ENCODE measurements around the gene MAGEA4.

DNA sequence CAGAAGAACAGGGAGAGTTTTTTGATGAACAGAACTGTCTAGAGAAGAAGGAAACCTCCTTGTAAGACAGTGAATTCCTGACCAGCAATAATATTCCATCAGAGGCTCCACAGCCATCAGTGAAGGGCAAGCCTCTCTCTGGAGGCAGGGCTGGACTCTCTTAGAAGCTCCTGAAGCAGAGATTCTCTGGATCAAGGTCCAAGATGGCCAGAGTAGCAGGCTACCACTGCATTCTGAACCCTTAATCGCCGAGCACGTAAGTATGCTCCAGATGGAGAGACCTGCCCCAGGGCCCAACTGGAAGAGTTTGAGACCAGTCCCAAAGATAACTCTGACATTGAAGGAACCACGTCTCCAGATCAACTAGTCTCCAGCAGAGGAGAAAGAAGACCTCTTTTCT is 45.4 kb downstream of the MAGEA4 start:
- TF ChIP-seq, protein P1, sequence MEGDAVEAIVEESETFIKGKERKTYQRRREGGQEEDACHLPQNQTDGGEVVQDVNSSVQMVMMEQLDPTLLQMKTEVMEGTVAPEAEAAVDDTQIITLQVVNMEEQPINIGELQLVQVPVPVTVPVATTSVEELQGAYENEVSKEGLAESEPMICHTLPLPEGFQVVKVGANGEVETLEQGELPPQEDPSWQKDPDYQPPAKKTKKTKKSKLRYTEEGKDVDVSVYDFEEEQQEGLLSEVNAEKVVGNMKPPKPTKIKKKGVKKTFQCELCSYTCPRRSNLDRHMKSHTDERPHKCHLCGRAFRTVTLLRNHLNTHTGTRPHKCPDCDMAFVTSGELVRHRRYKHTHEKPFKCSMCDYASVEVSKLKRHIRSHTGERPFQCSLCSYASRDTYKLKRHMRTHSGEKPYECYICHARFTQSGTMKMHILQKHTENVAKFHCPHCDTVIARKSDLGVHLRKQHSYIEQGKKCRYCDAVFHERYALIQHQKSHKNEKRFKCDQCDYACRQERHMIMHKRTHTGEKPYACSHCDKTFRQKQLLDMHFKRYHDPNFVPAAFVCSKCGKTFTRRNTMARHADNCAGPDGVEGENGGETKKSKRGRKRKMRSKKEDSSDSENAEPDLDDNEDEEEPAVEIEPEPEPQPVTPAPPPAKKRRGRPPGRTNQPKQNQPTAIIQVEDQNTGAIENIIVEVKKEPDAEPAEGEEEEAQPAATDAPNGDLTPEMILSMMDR (IDR thresholded peaks at IDR 0.05; ENCODE audit: insufficient read depth, low read length), result no peak
- TF ChIP-seq, protein P2, sequence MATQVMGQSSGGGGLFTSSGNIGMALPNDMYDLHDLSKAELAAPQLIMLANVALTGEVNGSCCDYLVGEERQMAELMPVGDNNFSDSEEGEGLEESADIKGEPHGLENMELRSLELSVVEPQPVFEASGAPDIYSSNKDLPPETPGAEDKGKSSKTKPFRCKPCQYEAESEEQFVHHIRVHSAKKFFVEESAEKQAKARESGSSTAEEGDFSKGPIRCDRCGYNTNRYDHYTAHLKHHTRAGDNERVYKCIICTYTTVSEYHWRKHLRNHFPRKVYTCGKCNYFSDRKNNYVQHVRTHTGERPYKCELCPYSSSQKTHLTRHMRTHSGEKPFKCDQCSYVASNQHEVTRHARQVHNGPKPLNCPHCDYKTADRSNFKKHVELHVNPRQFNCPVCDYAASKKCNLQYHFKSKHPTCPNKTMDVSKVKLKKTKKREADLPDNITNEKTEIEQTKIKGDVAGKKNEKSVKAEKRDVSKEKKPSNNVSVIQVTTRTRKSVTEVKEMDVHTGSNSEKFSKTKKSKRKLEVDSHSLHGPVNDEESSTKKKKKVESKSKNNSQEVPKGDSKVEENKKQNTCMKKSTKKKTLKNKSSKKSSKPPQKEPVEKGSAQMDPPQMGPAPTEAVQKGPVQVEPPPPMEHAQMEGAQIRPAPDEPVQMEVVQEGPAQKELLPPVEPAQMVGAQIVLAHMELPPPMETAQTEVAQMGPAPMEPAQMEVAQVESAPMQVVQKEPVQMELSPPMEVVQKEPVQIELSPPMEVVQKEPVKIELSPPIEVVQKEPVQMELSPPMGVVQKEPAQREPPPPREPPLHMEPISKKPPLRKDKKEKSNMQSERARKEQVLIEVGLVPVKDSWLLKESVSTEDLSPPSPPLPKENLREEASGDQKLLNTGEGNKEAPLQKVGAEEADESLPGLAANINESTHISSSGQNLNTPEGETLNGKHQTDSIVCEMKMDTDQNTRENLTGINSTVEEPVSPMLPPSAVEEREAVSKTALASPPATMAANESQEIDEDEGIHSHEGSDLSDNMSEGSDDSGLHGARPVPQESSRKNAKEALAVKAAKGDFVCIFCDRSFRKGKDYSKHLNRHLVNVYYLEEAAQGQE (IDR thresholded peaks at IDR 0.05; ENCODE audit: insufficient replicate concordance, low read depth), result no peak
